Measurements from ENCODE around the gene SEMA4G.
A peak's percentile ranks its signal among the peaks of the same experiment; 100 is the strongest.
"Not testable (repeated sequence)": the region's sequence is repeated elsewhere in the genome, so short reads cannot be mapped to it uniquely, and the experiment has no call there.

SEMA4G gene

GRCh38 chr10:100972115-100972903, 3.0 kb downstream of the SEMA4G start:
- DNase-seq, result no peak

GRCh38 chr10:100972904-100973535, 3.7 kb downstream of the SEMA4G start:
- DNase-seq, result no peak

GRCh38 chr10:100975397-100975796, 6.1 kb downstream of the SEMA4G start:
- not testable (repeated sequence) for DNase-seq

GRCh38 chr10:100976906-100977305, 7.6 kb downstream of the SEMA4G start:
- DNase-seq, result no peak

- DNase-seq, result no peak
These were observed 8.1 kb downstream of the SEMA4G start for GRCh38 chr10:100977436-100977835.

GRCh38 chr10:100978121-100978900, 9.0 kb downstream of the SEMA4G start:
- DNase-seq, result no peak

- DNase-seq, result no peak
These were observed 9.5 kb downstream of the SEMA4G start for GRCh38 chr10:100978901-100979195.

GRCh38 chr10:100979791-100980272, 10.5 kb downstream of the SEMA4G start:
- DNase-seq, result no peak

- DNase-seq, result no peak
These were observed 11.0 kb downstream of the SEMA4G start for GRCh38 chr10:100980311-100980710.

GRCh38 chr10:100980711-100981110, 11.4 kb downstream of the SEMA4G start:
- DNase-seq, result no peak

GRCh38 chr10:100981178-100981772, 12.0 kb downstream of the SEMA4G start:
- DNase-seq, result no peak

GRCh38 chr10:100982916-100983830, 13.9 kb downstream of the SEMA4G start:
- no peak for DNase-seq

GRCh38 chr10:100983868-100984671, 14.8 kb downstream of the SEMA4G start:
- DNase-seq, result no peak

GRCh38 chr10:100984672-100985177, 15.4 kb downstream of the SEMA4G start:
- DNase-seq, result no peak

GRCh38 chr10:100985336-100985735, 16.0 kb downstream of the SEMA4G start:
- DNase-seq, result no peak

- DNase-seq, result no peak
These were observed 17.3 kb downstream of the SEMA4G start for GRCh38 chr10:100986623-100986951.

- peak; percentile 3 for DNase-seq
These were observed 17.8 kb downstream of the SEMA4G start, which contains the start of the genes MRPL43 and TWNK for GRCh38 chr10:100986952-100987684. TSS of gene MRPL43 (minus strand) at chr10:100987497. CDS start at chr10:100987443, 54 bp downstream. TSS of gene TWNK (plus strand) at chr10:100987543. CDS start at chr10:100988211, 668 bp downstream.

- no peak for DNase-seq
These were observed 18.4 kb downstream of the SEMA4G start for GRCh38 chr10:100987685-100988049.

- no peak for DNase-seq
These were observed 18.9 kb downstream of the SEMA4G start for GRCh38 chr10:100988166-100988565.

GRCh38 chr10:100989088-100989487, 19.8 kb downstream of the SEMA4G start:
- DNase-seq, result no peak

All from DMS79 treated with DMSO at 0.1 percent for 48 hours (cell line).